Thoracic aorta (tissue), 2 donors: ENCODE results near the gene TBC1D2. TPM values are rescaled to one million over a fixed set of nuclear protein-coding genes. Genes with fewer than 3 reads are reported as not detected.
"Not testable (repeated sequence)": the region's sequence is repeated elsewhere in the genome, so short reads cannot be mapped to it uniquely, and the experiment has no call there.

Source experiments
- ATAC-seq: fragments of 150-250 bp; one replicate; pipeline ENCODE4 v1.8.0; 2017; ENCODE audit warnings: low read depth; ENCODE audit not compliant: insufficient number of reproducible peaks, low FRiP score
- DNase-seq: peaks from one replicate; pipeline ENCODE4 v3.0.0-alpha.2; 2020; ENCODE audit warnings: low spot score
- H3K27ac ChIP-seq, 2 donors: fragments of 200-600 bp; sonication (generic); 1 replicate in 1 of 2; 2 replicates in 1 of 2; pipeline ENCODE4 v1.5.1; 2016; ENCODE audit warnings: mild to moderate bottlenecking in 2 of 2, moderate library complexity in 2 of 2
- H3K27me3 ChIP-seq: fragments of 200-600 bp; sonication (generic); replicated peaks from 2 replicates; pipeline ENCODE4 v1.6.0; 2016; ENCODE audit warnings: mild to moderate bottlenecking; ENCODE audit not compliant: insufficient read depth
- H3K36me3 ChIP-seq: fragments of 200-600 bp; sonication (generic); one replicate; pipeline ENCODE4 v1.5.1; 2016
- H3K4me1 ChIP-seq, 2 donors: fragments of 200-600 bp; sonication (generic); 1 replicate in 1 of 2; 2 replicates in 1 of 2; pipeline versions ENCODE4 v1.5.1 to v1.6.0; 2016; ENCODE audit warnings: low read depth in 2 of 2, mild to moderate bottlenecking in 1 of 2; ENCODE audit not compliant: control insufficient read depth in 1 of 2
- H3K4me3 ChIP-seq: fragments of 200-600 bp; sonication (generic); 2 replicates; pipeline ENCODE4 v1.5.1; 2016; ENCODE audit warnings: mild to moderate bottlenecking
- H3K9me3 ChIP-seq: fragments of 200-600 bp; sonication (generic); 2 replicates; pipeline ENCODE4 v1.5.1; 2016
- CTCF ChIP-seq: fragments of 200-600 bp; sonication (generic); IDR thresholded peaks from one replicate; pipeline ENCODE4 v1.5.1; 2019; ENCODE audit warnings: antibody characterized with exemption
- total RNA-seq, 2 donors: library from RNA; depleted of rRNA; stranded (reverse); fragments of >200 nt; gene quantifications; one replicate each; pipeline versions ENCODE4 v1.1.0 to v1.2.3, GENCODE V29; 2016

The TBC1D2 gene
- total RNA-seq, 2 donors from 2014 or later = 22.3 to 23.7 TPM

DNA sequence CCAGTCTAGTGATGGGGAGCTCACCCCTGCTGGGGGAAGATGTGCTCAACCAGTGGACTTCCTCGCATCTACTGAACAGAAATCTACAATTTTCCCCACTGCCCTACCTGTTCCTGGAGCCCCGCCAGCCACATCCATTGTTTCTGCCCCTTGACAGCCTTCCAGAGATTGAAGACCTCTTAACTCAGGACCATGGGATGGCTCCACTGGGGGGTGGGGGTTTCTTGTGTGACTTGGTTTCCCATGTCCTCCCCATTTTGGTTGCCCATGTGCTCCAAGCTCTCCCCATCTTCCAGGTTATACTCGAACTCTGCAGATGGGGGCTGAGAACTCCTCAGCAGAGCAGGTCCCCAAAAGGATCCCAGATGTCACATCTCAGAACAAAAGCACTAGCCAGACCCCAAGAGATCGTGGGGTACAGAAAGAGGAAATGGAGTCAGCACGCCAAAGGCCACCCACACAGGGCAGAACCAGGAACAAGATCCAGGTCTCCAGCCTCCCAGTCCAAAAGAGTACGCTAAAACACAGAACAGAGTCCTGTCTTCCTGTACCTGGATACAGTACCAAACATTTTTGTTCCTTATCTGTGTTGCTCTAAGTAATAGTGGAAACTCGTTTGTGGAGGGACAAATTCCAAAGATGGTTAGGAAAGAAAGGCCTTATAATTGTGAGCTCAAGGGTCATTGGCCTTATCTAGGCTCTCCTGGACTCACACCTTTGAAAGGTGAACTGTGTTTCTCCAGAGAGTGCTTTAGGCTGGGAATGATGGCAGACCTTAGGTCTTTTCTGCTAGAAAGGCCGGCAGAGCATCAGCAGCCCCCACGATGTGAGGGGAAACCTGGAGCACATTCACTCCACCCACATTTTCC lies 78.8 kb downstream of the TBC1D2 start:
- Histone ChIP-seq H3K4me3 (no peak overlapping the region), H3K4me1 (no peaks in the 10 kb centered on the region), H3K27me3 (no peaks in the 10 kb centered on the region), H3K36me3 (no peaks in the 10 kb centered on the region), H3K9me3 (no peaks in the 10 kb centered on the region), H3K27ac (no peak overlapping the region)
- DNase-seq (no peak), ATAC-seq (no peak)
- no peak for TF ChIP-seq CTCF

GRCh38 chr9:98175762-98176161 lies 79.7 kb downstream of the TBC1D2 start:
- Histone ChIP-seq H3K27ac (no peak overlapping the region), H3K4me3 (no peak overlapping the region), H3K27me3 (no peaks in the 10 kb centered on the region), H3K36me3 (no peaks in the 10 kb centered on the region), H3K9me3 (no peaks in the 10 kb centered on the region), H3K4me1 (no peaks in the 10 kb centered on the region)
- TF ChIP-seq CTCF = no peak
- DNase-seq = no peak
- no peak for ATAC-seq

GRCh38 chr9:98175028-98175569 lies 80.3 kb downstream of the TBC1D2 start:
- Histone ChIP-seq H3K27ac (no peak overlapping the region), H3K36me3 (no peaks in the 10 kb centered on the region), H3K4me3 (no peak overlapping the region), H3K27me3 (no peaks in the 10 kb centered on the region), H3K4me1 (no peaks in the 10 kb centered on the region), H3K9me3 (no peaks in the 10 kb centered on the region)
- TF ChIP-seq CTCF = no peak
- DNase-seq (no peak), ATAC-seq (no peak)

- not testable (repeated sequence) for H3K36me3 ChIP-seq
These were observed 80.9 kb downstream of the TBC1D2 start for GRCh38 chr9:98174502-98174918.

DNA sequence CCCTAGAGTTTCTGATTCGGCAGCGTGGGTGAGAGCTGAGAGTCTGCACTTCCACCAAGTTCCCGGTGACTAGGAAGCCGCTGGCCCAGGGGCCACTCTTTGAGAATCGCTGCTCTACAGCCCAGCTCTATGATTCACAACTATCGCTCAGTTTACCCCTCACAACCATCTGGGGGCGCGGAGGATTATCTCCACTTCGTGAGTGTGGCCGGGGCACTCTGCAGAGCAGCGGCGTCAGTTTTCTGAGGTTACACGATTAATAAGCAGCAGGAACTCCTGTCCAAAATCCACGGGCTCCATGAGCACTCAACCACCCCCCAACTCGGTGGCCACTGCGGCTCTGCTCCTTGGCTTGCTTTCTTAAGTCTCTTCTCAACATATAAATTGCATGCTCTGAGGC lies 82.3 kb downstream of the TBC1D2 start:
- Histone ChIP-seq H3K9me3 (no peaks in the 10 kb centered on the region), H3K4me1 (no peaks in the 10 kb centered on the region), H3K27ac (no peak overlapping the region), H3K36me3 (no peaks in the 10 kb centered on the region), H3K4me3 (no peak overlapping the region), H3K27me3 (no peaks in the 10 kb centered on the region)
- TF ChIP-seq CTCF = no peak
- ATAC-seq (no peak), DNase-seq (no peak)

More at GRCh38 chr9:98174502-98174918, 80.9 kb downstream of the TBC1D2 start:
- not testable (repeated sequence) for ATAC-seq, DNase-seq, H3K9me3 ChIP-seq, H3K4me3 ChIP-seq, H3K4me1 ChIP-seq, H3K27me3 ChIP-seq, H3K27ac ChIP-seq
